A549 (cell line): ENCODE measurements around the gene TM4SF18.

ENCODE experiments used
- BHLHE40 ChIP-seq: IDR thresholded peaks from 2 replicates; pipeline ENCODE4 v1.6.1; 2012; ENCODE audit warnings: low read depth, low read length, inconsistent platforms
- CTCF ChIP-seq: fragments of >200 bp; sonication (Bioruptor Twin); formaldehyde crosslinking; IDR thresholded peaks from 3 replicates; pipeline ENCODE4 v1.5.1; 2016
- HDAC2 ChIP-seq: fragments of 200-600 bp; sonication (generic); IDR thresholded peaks from 2 replicates; pipeline ENCODE4 v1.6.1; 2016
- HMGXB4 ChIP-seq: fragments of 250-450 bp; sonication (Bioruptor Pico); IDR thresholded peaks from 2 replicates; pipeline ENCODE4 v1.5.0; 2021; ENCODE audit warnings: mild to moderate bottlenecking, moderate library complexity, borderline replicate concordance
- JUN ChIP-seq, 2 experiments: fragments of >200 bp; sonication (Bioruptor Twin); formaldehyde crosslinking; IDR thresholded peaks; 2 replicates in 1 of 2; 3 replicates in 1 of 2; pipeline ENCODE4 v1.6.1; 2016 to 2017
- MYC ChIP-seq: IDR thresholded peaks from 2 replicates; pipeline ENCODE4 v1.6.1; 2012; ENCODE audit warnings: mild to moderate bottlenecking, inconsistent platforms, low read length, improper control_type of control experiment, borderline replicate concordance
- NR3C1 ChIP-seq: fragments of >200 bp; sonication (Bioruptor Twin); formaldehyde crosslinking; IDR thresholded peaks from 3 replicates; pipeline ENCODE4 v1.6.1; 2017
- POLR2A ChIP-seq: IDR thresholded peaks from 2 replicates; pipeline ENCODE4 v1.6.1; 2012; ENCODE audit warnings: mild to moderate bottlenecking, low read length
- POLR2AphosphoS2 ChIP-seq: conservative IDR thresholded peaks from 2 replicates; pipeline ENCODE4 v1.6.1; 2012; ENCODE audit warnings: low read length, improper control_type of control experiment, inconsistent platforms
- SMC3 ChIP-seq: fragments of >200 bp; sonication (Bioruptor Twin); formaldehyde crosslinking; IDR thresholded peaks from 3 replicates; pipeline ENCODE4 v1.6.1; 2018; ENCODE audit warnings: inconsistent platforms
- SREBF2 ChIP-seq: fragments of 450-650 bp; IDR thresholded peaks from 2 replicates; pipeline ENCODE4 v1.6.1; 2014; ENCODE audit warnings: mild to moderate bottlenecking, moderate library complexity
- USF2 ChIP-seq: fragments of 450-650 bp; IDR thresholded peaks from 2 replicates; pipeline ENCODE4 v1.6.1; 2014; ENCODE audit warnings: antibody characterized with exemption
- TF ChIP-seq, protein P1 (sequence below): IDR thresholded peaks from 2 replicates; pipeline ENCODE4 v1.6.1; 2012
- TF ChIP-seq, protein P2 (sequence below): fragments of 200-600 bp; sonication (generic); IDR thresholded peaks from 2 replicates; pipeline ENCODE4 v1.6.1; 2016; ENCODE audit warnings: antibody characterized with exemption, mild to moderate bottlenecking, moderate library complexity

DNA sequence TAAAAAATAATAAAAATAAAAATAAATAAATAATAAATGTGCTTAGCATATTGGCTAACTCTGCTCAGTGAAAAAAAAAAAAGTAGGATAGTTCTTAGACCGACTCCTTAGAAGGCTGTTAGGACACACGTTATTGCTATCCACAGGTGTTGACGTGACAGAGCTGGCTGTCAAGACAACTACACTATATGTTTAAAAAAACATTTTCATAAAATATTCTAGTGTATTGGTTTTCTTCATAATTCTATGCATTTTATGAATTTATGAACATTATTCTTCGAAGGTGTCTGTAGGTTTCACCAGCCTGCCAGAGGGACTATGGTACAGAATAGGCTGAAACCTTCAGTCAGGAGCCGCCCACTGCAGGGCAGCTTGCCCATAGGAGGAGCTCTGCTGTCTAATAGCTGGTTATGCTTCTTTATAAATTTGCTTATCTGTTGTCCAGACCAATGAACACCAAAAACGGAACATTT, 34.8 kb upstream of the TM4SF18 start:
- TF ChIP-seq CTCF (peak; percentile 19; the same call in 1 of the 3 replicates), SMC3 (no peak; the same call in 2 of the 3 replicates), POLR2A (no peak), NR3C1 (no peak), JUN (IDR thresholded peaks at IDR 0.05) (peak in 1 of 2 experiments; percentile 69; a peak in 4 of 5 replicates), HMGXB4 (peak; percentile 96), SREBF2 (no peak), HDAC2 (no peak), USF2 (no peak), MYC (no peak), BHLHE40 (no peak), POLR2AphosphoS2 (peak; percentile 99)
- TF ChIP-seq, protein P1, sequence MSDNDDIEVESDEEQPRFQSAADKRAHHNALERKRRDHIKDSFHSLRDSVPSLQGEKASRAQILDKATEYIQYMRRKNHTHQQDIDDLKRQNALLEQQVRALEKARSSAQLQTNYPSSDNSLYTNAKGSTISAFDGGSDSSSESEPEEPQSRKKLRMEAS = no peak
- TF ChIP-seq, protein P2, sequence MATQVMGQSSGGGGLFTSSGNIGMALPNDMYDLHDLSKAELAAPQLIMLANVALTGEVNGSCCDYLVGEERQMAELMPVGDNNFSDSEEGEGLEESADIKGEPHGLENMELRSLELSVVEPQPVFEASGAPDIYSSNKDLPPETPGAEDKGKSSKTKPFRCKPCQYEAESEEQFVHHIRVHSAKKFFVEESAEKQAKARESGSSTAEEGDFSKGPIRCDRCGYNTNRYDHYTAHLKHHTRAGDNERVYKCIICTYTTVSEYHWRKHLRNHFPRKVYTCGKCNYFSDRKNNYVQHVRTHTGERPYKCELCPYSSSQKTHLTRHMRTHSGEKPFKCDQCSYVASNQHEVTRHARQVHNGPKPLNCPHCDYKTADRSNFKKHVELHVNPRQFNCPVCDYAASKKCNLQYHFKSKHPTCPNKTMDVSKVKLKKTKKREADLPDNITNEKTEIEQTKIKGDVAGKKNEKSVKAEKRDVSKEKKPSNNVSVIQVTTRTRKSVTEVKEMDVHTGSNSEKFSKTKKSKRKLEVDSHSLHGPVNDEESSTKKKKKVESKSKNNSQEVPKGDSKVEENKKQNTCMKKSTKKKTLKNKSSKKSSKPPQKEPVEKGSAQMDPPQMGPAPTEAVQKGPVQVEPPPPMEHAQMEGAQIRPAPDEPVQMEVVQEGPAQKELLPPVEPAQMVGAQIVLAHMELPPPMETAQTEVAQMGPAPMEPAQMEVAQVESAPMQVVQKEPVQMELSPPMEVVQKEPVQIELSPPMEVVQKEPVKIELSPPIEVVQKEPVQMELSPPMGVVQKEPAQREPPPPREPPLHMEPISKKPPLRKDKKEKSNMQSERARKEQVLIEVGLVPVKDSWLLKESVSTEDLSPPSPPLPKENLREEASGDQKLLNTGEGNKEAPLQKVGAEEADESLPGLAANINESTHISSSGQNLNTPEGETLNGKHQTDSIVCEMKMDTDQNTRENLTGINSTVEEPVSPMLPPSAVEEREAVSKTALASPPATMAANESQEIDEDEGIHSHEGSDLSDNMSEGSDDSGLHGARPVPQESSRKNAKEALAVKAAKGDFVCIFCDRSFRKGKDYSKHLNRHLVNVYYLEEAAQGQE = peak; percentile 38; the same call in 1 of the 2 replicates
